Mesenchymal stem cell (in vitro differentiated cells and primary cell): ENCODE measurements around the gene CHI3L1. TPM values are rescaled to one million over a fixed set of nuclear protein-coding genes. Genes with fewer than 3 reads are reported as not detected.
"Not testable (repeated sequence)": the region's sequence is repeated elsewhere in the genome, so short reads cannot be mapped to it uniquely, and the experiment has no call there.

Experiments
- DNase-seq: peaks from one replicate; pipeline ENCODE4 v3.0.0-alpha.2; 2013
- H2AFZ ChIP-seq: one replicate; pipeline ENCODE4 v1.6.1; 2013; ENCODE audit warnings: low read depth, mild to moderate bottlenecking, control low read depth, inconsistent platforms, low read length, moderate library complexity
- H2AK5ac ChIP-seq: 2 replicates; pipeline ENCODE4 v1.6.1; 2013; ENCODE audit warnings: low read length, moderate library complexity, mild to moderate bottlenecking, inconsistent platforms; ENCODE audit not compliant: severe bottlenecking
- H2BK120ac ChIP-seq: one replicate; pipeline ENCODE4 v1.6.1; 2013; ENCODE audit warnings: low read depth, mild to moderate bottlenecking, inconsistent platforms, low read length, moderate library complexity
- H2BK12ac ChIP-seq, 2 experiments: one replicate each; pipeline ENCODE4 v1.6.1; 2013; ENCODE audit warnings: inconsistent platforms in 2 of 2, low read length in 2 of 2, mild to moderate bottlenecking in 2 of 2, moderate library complexity in 2 of 2, control low read depth in 1 of 2
- H2BK15ac ChIP-seq: one replicate; pipeline ENCODE4 v1.6.1; 2013; ENCODE audit warnings: mild to moderate bottlenecking, low read depth, inconsistent platforms; ENCODE audit not compliant: poor library complexity, severe bottlenecking
- H2BK5ac ChIP-seq: 2 replicates; pipeline ENCODE4 v1.6.1; 2013; ENCODE audit warnings: low read depth, mild to moderate bottlenecking, low read length, control low read depth, inconsistent platforms; ENCODE audit not compliant: poor library complexity, severe bottlenecking
- H3K14ac ChIP-seq, 2 experiments: one replicate each; pipeline ENCODE4 v1.6.1; 2013; ENCODE audit warnings: inconsistent platforms in 2 of 2, low read length in 2 of 2, control low read depth in 1 of 2, mild to moderate bottlenecking in 1 of 2, moderate library complexity in 1 of 2
- H3K18ac ChIP-seq, 2 experiments: one replicate each; pipeline ENCODE4 v1.6.1; 2013; ENCODE audit warnings: inconsistent platforms in 2 of 2, low read length in 2 of 2, control low read depth in 1 of 2, low read depth in 1 of 2, mild to moderate bottlenecking in 1 of 2
- H3K23ac ChIP-seq, 2 experiments: one replicate each; pipeline ENCODE4 v1.6.1; 2013; ENCODE audit warnings: inconsistent platforms in 2 of 2, low read length in 2 of 2, mild to moderate bottlenecking in 2 of 2, moderate library complexity in 2 of 2, control low read depth in 1 of 2
- H3K27ac ChIP-seq: 2 replicates; pipeline ENCODE4 v1.5.1; 2013; ENCODE audit warnings: mild to moderate bottlenecking, moderate library complexity, low read length, control low read depth, inconsistent platforms; ENCODE audit not compliant: poor library complexity, severe bottlenecking
- H3K27me3 ChIP-seq, 2 experiments: 2 replicates each; pipeline versions ENCODE4 v1.6.1 to v1.7.0; 2013; ENCODE audit warnings: low read length in 2 of 2, mild to moderate bottlenecking in 2 of 2, moderate library complexity in 2 of 2, control low read depth in 1 of 2, inconsistent platforms in 1 of 2; ENCODE audit not compliant: control insufficient read depth in 1 of 2, insufficient read depth in 1 of 2
- H3K36me3 ChIP-seq, 2 experiments: 2 replicates each; pipeline versions ENCODE4 v1.6.1 to v1.7.0; 2013; ENCODE audit warnings: low read length in 2 of 2, control low read depth in 1 of 2, inconsistent platforms in 1 of 2, low read depth in 1 of 2, mild to moderate bottlenecking in 1 of 2; ENCODE audit not compliant: insufficient read depth in 2 of 2, control insufficient read depth in 1 of 2
- H3K4ac ChIP-seq, 2 experiments: one replicate each; pipeline ENCODE4 v1.6.1; 2013; ENCODE audit warnings: inconsistent platforms in 2 of 2, low read length in 2 of 2, mild to moderate bottlenecking in 2 of 2, moderate library complexity in 2 of 2, control low read depth in 1 of 2, low read depth in 1 of 2
- H3K4me1 ChIP-seq: 2 replicates; pipeline ENCODE4 v1.6.1; 2013; ENCODE audit warnings: low read depth, low read length, control low read depth; ENCODE audit not compliant: control insufficient read depth, insufficient read depth
- H3K4me2 ChIP-seq: 2 replicates; pipeline ENCODE4 v1.6.1; 2013; ENCODE audit warnings: low read length, mild to moderate bottlenecking, inconsistent platforms; ENCODE audit not compliant: poor library complexity, severe bottlenecking
- H3K4me3 ChIP-seq, 2 experiments: 2 replicates each; pipeline versions ENCODE4 v1.5.1 to v1.7.0; 2013; ENCODE audit warnings: low read length in 2 of 2, mild to moderate bottlenecking in 2 of 2, control low read depth in 1 of 2, low read depth in 1 of 2; ENCODE audit not compliant: insufficient read depth in 1 of 2
- H3K79me1 ChIP-seq: replicated peaks from 2 replicates; pipeline ENCODE4 v1.6.1; 2013; ENCODE audit warnings: mild to moderate bottlenecking, control low read depth, low read length, inconsistent platforms; ENCODE audit not compliant: poor library complexity, severe bottlenecking
- H3K9ac ChIP-seq: 2 replicates; pipeline ENCODE4 v1.7.0; 2013; ENCODE audit warnings: mild to moderate bottlenecking, low read length, moderate library complexity
- H3K9me3 ChIP-seq: 2 replicates; pipeline ENCODE4 v1.7.0; 2013; ENCODE audit warnings: mild to moderate bottlenecking, low read length; ENCODE audit not compliant: control insufficient read depth
- H4K8ac ChIP-seq: one replicate; pipeline ENCODE4 v1.6.1; 2013; ENCODE audit warnings: inconsistent platforms, mild to moderate bottlenecking, low read length, moderate library complexity
- H4K91ac ChIP-seq: one replicate; pipeline ENCODE4 v1.6.1; 2013; ENCODE audit warnings: mild to moderate bottlenecking, low read length, inconsistent platforms
- WGBS: methylation state at CpG from one replicate; pipeline ENCODE4 v1.1.7; 2013; ENCODE audit warnings: mixed read lengths; 5-methylcytosine and 5-hydroxymethylcytosine counted together
- polyA plus RNA-seq, 2 experiments: library from polyadenylated mRNA; stranded (reverse); fragments of 200-250 nt; gene quantifications; one replicate each; pipeline ENCODE4 v1.2.3, GENCODE V29; 2013

The CHI3L1 gene
- polyA plus RNA-seq (2013, experiment 1 of 2), result 2.1 TPM
- polyA plus RNA-seq (2013, experiment 2 of 2), result 2.4 TPM

DNA sequence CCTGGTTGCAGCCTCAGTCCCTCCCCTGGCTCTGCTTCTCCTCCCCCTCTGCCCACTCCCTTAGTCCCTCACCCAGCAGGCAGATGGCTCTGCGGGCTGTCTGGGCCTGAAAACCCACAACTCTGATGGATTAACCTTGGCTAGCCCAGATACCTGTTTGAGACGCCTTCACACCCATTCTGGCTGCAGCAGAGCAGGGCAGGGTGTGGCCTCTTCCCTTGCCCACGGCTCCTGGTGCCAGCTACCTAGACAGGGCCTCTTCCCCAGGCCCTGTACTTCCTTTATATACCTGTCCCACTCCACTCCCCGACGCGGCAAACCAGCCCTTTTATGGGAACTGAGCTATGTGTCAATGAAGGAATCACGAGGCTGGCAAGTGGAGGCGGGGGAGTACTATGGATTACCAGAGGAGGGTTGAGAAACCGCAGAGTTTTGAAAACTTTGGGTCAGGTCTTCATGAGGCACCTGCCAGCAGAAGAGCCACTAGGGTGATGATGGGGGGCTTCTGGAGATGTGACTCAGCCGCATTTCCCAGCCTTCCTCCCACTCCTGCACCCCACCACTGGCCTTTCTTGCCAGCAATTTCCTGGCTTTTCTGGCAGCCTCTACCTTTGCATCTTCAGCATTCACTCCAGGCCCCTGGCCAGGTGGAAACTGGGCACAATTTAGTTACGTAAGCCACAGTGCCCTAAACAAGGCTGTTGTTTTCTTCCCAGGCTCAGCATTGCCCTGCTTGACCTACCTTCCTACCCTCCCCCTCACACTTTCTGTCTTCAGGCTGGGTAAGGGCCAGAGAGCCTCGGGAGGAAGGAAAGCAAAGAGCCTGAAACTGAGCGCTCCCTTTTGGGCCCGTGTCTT lies at the start of gene CHI3L1:
Gene CHI3L1, minus strand, starts transcription at position 259 of the 858 bp plus-strand sequence. Its CDS starts 81 bp downstream, at position 178.
- WGBS, result 66% methylated on average over 13 of the region's 14 CpGs
- H3K18ac ChIP-seq, result peak within 1 kb of the TSS in 1 of 2 experiments; percentile 51

GRCh38 chr1:203234901-203235300 lies 48.4 kb upstream of the CHI3L1 start:
- not testable (repeated sequence) for H3K79me1 ChIP-seq, H3K9ac ChIP-seq, H3K4ac ChIP-seq, H2AK5ac ChIP-seq, H4K91ac ChIP-seq, H2BK5ac ChIP-seq, H2BK120ac ChIP-seq, H3K4me3 ChIP-seq, H4K8ac ChIP-seq, H3K4me2 ChIP-seq, H2AFZ ChIP-seq, H3K27ac ChIP-seq, H3K23ac ChIP-seq, DNase-seq, H3K18ac ChIP-seq, H3K4me1 ChIP-seq, H2BK15ac ChIP-seq, H3K14ac ChIP-seq, H3K36me3 ChIP-seq, H2BK12ac ChIP-seq
- WGBS, result 90% methylated on average over 6 of the region's 7 CpGs
- Histone ChIP-seq H3K27me3 (peaks cover 44 to 67% of the 10 kb centered on the region in 2 experiments), H3K9me3 (peaks cover 21% of the 10 kb centered on the region)

More for the DNA sequence above, at the start of gene CHI3L1:
- no peak within 1 kb of the TSS for H2AK5ac ChIP-seq
- H3K79me1 ChIP-seq, result no peaks in the 10 kb centered on the region
- no peak within 1 kb of the TSS for H2BK15ac ChIP-seq
- no peak within 1 kb of the TSS for H3K4me2 ChIP-seq
- H3K9ac ChIP-seq, result peak within 1 kb of the TSS; percentile 65
- H2BK12ac ChIP-seq, result peak within 1 kb of the TSS; percentile 51 to 72
- peaks cover 0 to 7% of the 10 kb centered on the region in 2 experiments for H3K27me3 ChIP-seq
- H3K36me3 ChIP-seq, result peaks cover 0 to 22% of the 10 kb centered on the region in 2 experiments
- peak within 1 kb of the TSS in 1 of 2 experiments; percentile 66 for H3K4me3 ChIP-seq
- peak within 1 kb of the TSS in 1 of 2 experiments; percentile 21 for H3K4ac ChIP-seq
- peak within 1 kb of the TSS; percentile 21 for H2BK120ac ChIP-seq
- H2AFZ ChIP-seq, result no peak within 1 kb of the TSS
- H4K8ac ChIP-seq, result peak within 1 kb of the TSS; percentile 29
- no peaks in the 10 kb centered on the region for H3K9me3 ChIP-seq
- H3K27ac ChIP-seq, result no peak within 1 kb of the TSS
- H3K14ac ChIP-seq, result no peak within 1 kb of the TSS
- no peak for DNase-seq
- H4K91ac ChIP-seq, result peak within 1 kb of the TSS; percentile 4
- no peak within 1 kb of the TSS for H2BK5ac ChIP-seq
- H3K4me1 ChIP-seq, result peaks cover 3% of the 10 kb centered on the region
- no peak within 1 kb of the TSS for H3K23ac ChIP-seq

DNA sequence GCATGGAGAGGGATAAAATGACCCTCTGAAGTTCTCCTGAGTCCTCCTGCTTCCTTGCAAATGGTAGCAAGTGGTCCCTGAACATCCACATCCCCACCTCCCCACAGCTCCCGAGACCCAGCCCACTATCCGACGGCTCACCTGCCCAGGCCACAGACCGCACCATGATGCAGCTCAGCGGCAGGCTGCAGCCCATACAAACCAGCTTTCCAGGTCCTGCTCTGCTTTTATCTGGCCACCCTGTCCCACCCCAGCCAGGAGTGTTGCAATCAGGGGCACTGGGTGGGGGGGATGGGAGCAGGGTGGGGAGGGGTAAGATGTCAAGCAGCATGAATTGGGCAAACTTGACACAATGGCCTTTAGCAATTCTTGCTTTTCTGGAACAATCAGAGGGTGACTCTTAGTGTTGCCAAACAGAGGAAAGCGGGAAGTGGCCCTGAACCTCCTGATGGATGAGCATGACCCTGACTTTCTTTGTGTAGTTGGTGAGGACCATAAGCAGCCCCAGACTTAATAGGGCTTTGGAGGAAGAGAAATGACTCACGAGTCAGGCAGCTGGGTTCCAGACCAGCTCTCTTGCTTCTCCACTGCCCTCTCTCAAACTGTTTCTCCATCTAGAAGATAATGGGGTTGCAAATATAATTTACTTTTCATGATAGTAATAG lies 43.1 kb upstream of the CHI3L1 start, which contains the start of gene CHIT1:
Gene CHIT1, minus strand, starts transcription at position 203 of the 665 bp plus-strand sequence. Its CDS starts 37 bp downstream, at position 166.
- Histone ChIP-seq H4K8ac (no peak within 1 kb of the TSS), H3K4me1 (no peaks in the 10 kb centered on the region), H2BK12ac (no peak within 1 kb of the TSS), H3K9me3 (peaks cover 6% of the 10 kb centered on the region), H3K4me2 (no peak within 1 kb of the TSS), H2BK15ac (no peak within 1 kb of the TSS), H4K91ac (no peak within 1 kb of the TSS), H3K18ac (no peak within 1 kb of the TSS), H3K14ac (no peak within 1 kb of the TSS), H3K9ac (no peak within 1 kb of the TSS), H3K36me3 (no peaks in the 10 kb centered on the region), H3K4ac (no peak within 1 kb of the TSS), H3K27ac (no peak within 1 kb of the TSS), H2BK5ac (no peak within 1 kb of the TSS), H3K79me1 (no peaks in the 10 kb centered on the region), H2BK120ac (no peak within 1 kb of the TSS), H3K23ac (no peak within 1 kb of the TSS), H2AFZ (no peak within 1 kb of the TSS), H3K4me3 (no peak within 1 kb of the TSS), H2AK5ac (no peak within 1 kb of the TSS), H3K27me3 (peaks cover 77 to 83% of the 10 kb centered on the region in 2 experiments)
- DNase-seq, result no peak
- 92% methylated on average over 4 of the region's 7 CpGs for WGBS

DNA sequence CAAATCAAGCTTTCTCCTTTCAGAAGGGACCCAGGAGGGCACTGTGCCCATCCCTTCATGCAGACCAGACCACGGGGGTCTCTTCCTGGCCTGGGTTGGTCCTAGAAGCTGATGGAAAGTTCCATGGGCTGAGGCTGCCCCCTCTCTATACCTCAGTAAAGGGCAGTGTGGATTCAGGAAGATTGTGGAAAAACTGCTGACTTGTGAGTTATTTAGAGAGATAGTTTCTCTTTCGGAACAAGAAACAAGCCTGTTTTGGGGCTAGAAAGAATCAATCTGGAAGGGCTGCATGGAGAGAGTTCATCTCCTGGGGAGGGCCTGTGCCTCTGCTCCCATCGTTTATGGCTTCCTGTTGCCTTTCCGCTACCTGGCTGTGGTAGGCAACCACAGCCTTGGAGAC lies 42.2 kb upstream of the CHI3L1 start:
- no peak overlapping the region for H3K4me2 ChIP-seq
- H3K27me3 ChIP-seq, result peaks cover 78 to 90% of the 10 kb centered on the region in 2 experiments
- H3K4me3 ChIP-seq, result no peak overlapping the region
- no peak for DNase-seq
- H3K14ac ChIP-seq, result no peak overlapping the region
- no peak overlapping the region for H3K18ac ChIP-seq
- H2BK12ac ChIP-seq, result no peak overlapping the region
- H3K4me1 ChIP-seq, result no peaks in the 10 kb centered on the region
- no peak overlapping the region for H2AFZ ChIP-seq
- 70% methylated on average over 4 of the region's 4 CpGs for WGBS
- H4K91ac ChIP-seq, result no peak overlapping the region
- no peak overlapping the region for H3K27ac ChIP-seq
- no peak overlapping the region for H3K9ac ChIP-seq
- no peak overlapping the region for H2AK5ac ChIP-seq
- no peak overlapping the region for H4K8ac ChIP-seq
- no peak overlapping the region for H3K4ac ChIP-seq
- H3K23ac ChIP-seq, result no peak overlapping the region
- no peak overlapping the region for H2BK15ac ChIP-seq
- no peaks in the 10 kb centered on the region for H3K79me1 ChIP-seq
- H3K9me3 ChIP-seq, result peaks cover 5% of the 10 kb centered on the region
- H2BK120ac ChIP-seq, result no peak overlapping the region
- no peaks in the 10 kb centered on the region for H3K36me3 ChIP-seq
- H2BK5ac ChIP-seq, result no peak overlapping the region
